ENCODE data around the gene TRIM33.

GRCh38 chr1:114536043-114536442, 25.0 kb upstream of the TRIM33 start:
- TF ChIP-seq, protein P1, sequence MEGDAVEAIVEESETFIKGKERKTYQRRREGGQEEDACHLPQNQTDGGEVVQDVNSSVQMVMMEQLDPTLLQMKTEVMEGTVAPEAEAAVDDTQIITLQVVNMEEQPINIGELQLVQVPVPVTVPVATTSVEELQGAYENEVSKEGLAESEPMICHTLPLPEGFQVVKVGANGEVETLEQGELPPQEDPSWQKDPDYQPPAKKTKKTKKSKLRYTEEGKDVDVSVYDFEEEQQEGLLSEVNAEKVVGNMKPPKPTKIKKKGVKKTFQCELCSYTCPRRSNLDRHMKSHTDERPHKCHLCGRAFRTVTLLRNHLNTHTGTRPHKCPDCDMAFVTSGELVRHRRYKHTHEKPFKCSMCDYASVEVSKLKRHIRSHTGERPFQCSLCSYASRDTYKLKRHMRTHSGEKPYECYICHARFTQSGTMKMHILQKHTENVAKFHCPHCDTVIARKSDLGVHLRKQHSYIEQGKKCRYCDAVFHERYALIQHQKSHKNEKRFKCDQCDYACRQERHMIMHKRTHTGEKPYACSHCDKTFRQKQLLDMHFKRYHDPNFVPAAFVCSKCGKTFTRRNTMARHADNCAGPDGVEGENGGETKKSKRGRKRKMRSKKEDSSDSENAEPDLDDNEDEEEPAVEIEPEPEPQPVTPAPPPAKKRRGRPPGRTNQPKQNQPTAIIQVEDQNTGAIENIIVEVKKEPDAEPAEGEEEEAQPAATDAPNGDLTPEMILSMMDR (IDR thresholded peaks at IDR 0.05): no peak
- TF ChIP-seq POLR2A (IDR thresholded peaks at IDR 0.05): no peak
